ENCODE results near the gene FAM174B. TPM values are rescaled to one million over a fixed set of nuclear protein-coding genes. Genes with fewer than 3 reads are reported as not detected.

FAM174B gene
- total and polyA plus RNA-seq, 4 donors: 2.5 to 4.5 (median 3.8) TPM

- H3K4me1 ChIP-seq (ENCODE audit: control insufficient read depth in 4 of 4, insufficient read depth in 4 of 4, low read length in 3 of 4): no peaks in the 10 kb centered on the region
- no peak overlapping the region for H3K27ac ChIP-seq (ENCODE audit: low read depth in 1 of 2, low read length in 2 of 2)
- TF ChIP-seq JUND (IDR thresholded peaks at IDR 0.05) (no peak), EGR1 (IDR thresholded peaks at IDR 0.05; ENCODE audit: low read depth in 2 of 2) (no peak), FOXA1 (IDR thresholded peaks at IDR 0.05) (no peak), CTCF (IDR thresholded peaks at IDR 0.05; ENCODE audit: low read depth, low read length, missing input control) (no peak)
- WGBS: 92% methylated on average over 6 of the region's 6 CpGs
- no peaks in the 10 kb centered on the region for H3K9me3 ChIP-seq (ENCODE audit: control insufficient read depth in 4 of 4, low read length in 3 of 4)
- H3K27me3 ChIP-seq (ENCODE audit: control insufficient read depth in 4 of 4, insufficient read depth in 4 of 4, low read length in 3 of 4): peaks cover 0 to 3% (median 0%) of the 10 kb centered on the region in 4 donors
- no peak overlapping the region for H3K4me3 ChIP-seq (ENCODE audit: low read depth in 1 of 3, low read length in 3 of 3)
- H3K36me3 ChIP-seq (ENCODE audit: control insufficient read depth in 4 of 4, insufficient read depth in 3 of 4, low read depth in 1 of 4, low read length in 3 of 4): no peaks in the 10 kb centered on the region
- no peak overlapping the region for H3K9ac ChIP-seq (ENCODE audit: low read depth in 1 of 2, low read length in 2 of 2)
- no peak for DNase-seq (ENCODE audit: low spot score)
Measured at GRCh38 chr15:92597548-92597947, 58.0 kb downstream of the FAM174B start.

- H3K27ac ChIP-seq (ENCODE audit: low read depth in 1 of 2, low read length in 2 of 2): no peak overlapping the region
- 96% methylated on average over 5 of the region's 5 CpGs for WGBS
- H3K4me3 ChIP-seq (ENCODE audit: low read depth in 1 of 3, low read length in 3 of 3): no peak overlapping the region
- TF ChIP-seq HNF4G (IDR thresholded peaks at IDR 0.05): no peak
- TF ChIP-seq FOXA2 (IDR thresholded peaks at IDR 0.05): no peak
- no peak for TF ChIP-seq REST (IDR thresholded peaks at IDR 0.05)
- TF ChIP-seq EGR1 (IDR thresholded peaks at IDR 0.05; ENCODE audit: low read depth in 2 of 2): no peak
- no peak for TF ChIP-seq SP1 (IDR thresholded peaks at IDR 0.05)
- TF ChIP-seq RXRA (IDR thresholded peaks at IDR 0.05): no peak
- no peak for TF ChIP-seq CTCF (IDR thresholded peaks at IDR 0.05; ENCODE audit: low read depth, low read length, missing input control)
- TF ChIP-seq YY1 (IDR thresholded peaks at IDR 0.05): no peak
- H3K9me3 ChIP-seq (ENCODE audit: control insufficient read depth in 4 of 4, low read length in 3 of 4): no peaks in the 10 kb centered on the region
- H3K27me3 ChIP-seq (ENCODE audit: control insufficient read depth in 4 of 4, insufficient read depth in 4 of 4, low read length in 3 of 4): peaks cover 0 to 3% (median 0%) of the 10 kb centered on the region in 4 donors
- H3K4me1 ChIP-seq (ENCODE audit: control insufficient read depth in 4 of 4, insufficient read depth in 4 of 4, low read length in 3 of 4): no peaks in the 10 kb centered on the region
- H3K36me3 ChIP-seq (ENCODE audit: control insufficient read depth in 4 of 4, insufficient read depth in 3 of 4, low read depth in 1 of 4, low read length in 3 of 4): no peaks in the 10 kb centered on the region
- no peak for DNase-seq (ENCODE audit: low spot score)
- H3K9ac ChIP-seq (ENCODE audit: low read depth in 1 of 2, low read length in 2 of 2): no peak overlapping the region
Measured at GRCh38 chr15:92596623-92597022, 59.0 kb downstream of the FAM174B start.

Measured in liver (tissue), 9 donors.